ENCODE measurements around the gene CHST4. TPM values are rescaled to one million over a fixed set of nuclear protein-coding genes. Genes with fewer than 3 reads are reported as not detected.

The CHST4 gene
- polyA plus RNA-seq, 1 of the 3 experiments (the other 2 are of a cell fraction), result 0.08 TPM

- no peak overlapping the region for H3K9ac ChIP-seq
- H4K20me1 ChIP-seq (ENCODE audit: insufficient read depth), result no peaks in the 10 kb centered on the region
- peaks cover 11% of the 10 kb centered on the region for H3K79me2 ChIP-seq (ENCODE audit: insufficient read depth)
- H2AFZ ChIP-seq (ENCODE audit: low read depth), result no peak overlapping the region
- H3K4me3 ChIP-seq (ENCODE audit: low read depth in 2 of 2, low read length in 1 of 2), result no peak overlapping the region
- DNase-seq, result peak; percentile 50
- no peak overlapping the region for H3K4me2 ChIP-seq
- WGBS (ENCODE audit: low lambda C conversion rate), result 61% methylated on average over 3 of the region's 3 CpGs
- peaks cover 0 to 8% of the 10 kb centered on the region in 2 experiments; a peak in 2 of 4 replicates for H3K4me1 ChIP-seq (ENCODE audit: control insufficient read depth in 1 of 2, insufficient read depth in 2 of 2, low read depth in 1 of 2, low read length in 1 of 2)
- peaks cover 24 to 36% of the 10 kb centered on the region in 2 experiments for H3K36me3 ChIP-seq (replicated peaks in 1 of 2; ENCODE audit: control insufficient read depth in 1 of 2, insufficient read depth in 2 of 2, low read length in 1 of 2)
- CTCF ChIA-PET, result interaction anchor here (0.7 to 1.3 kb wide), 4 partner anchors 15 to 132 kb away, joined by 4 to 8 read pairs (median 4); no protein-coding TSS in a partner anchor
- no peaks in the 10 kb centered on the region; the same call in 1 of the 2 replicates for H3K9me3 ChIP-seq
- TF ChIP-seq GATA2 (CRISPR knock-in tag; IDR thresholded peaks at IDR 0.05) (no peak), RCOR1 (IDR thresholded peaks at IDR 0.05; ENCODE audit: low read length) (no peak), MEF2A (IDR thresholded peaks at IDR 0.05; ENCODE audit: borderline replicate concordance, low read depth) (no peak), EZH2phosphoT487 (IDR thresholded peaks at IDR 0.05; ENCODE audit: borderline replicate concordance, low read depth) (no peak), NFIC (IDR thresholded peaks at IDR 0.05; ENCODE audit: borderline replicate concordance) (no peak), CHD2 (IDR thresholded peaks at IDR 0.05; ENCODE audit: low read length, partially characterized antibody) (no peak), RAD21 (IDR thresholded peaks at IDR 0.05; ENCODE audit: low read length) (peak; percentile 55), RFX5 (IDR thresholded peaks at IDR 0.05; ENCODE audit: low read length) (no peak), TAF1 (IDR thresholded peaks at IDR 0.05; ENCODE audit: borderline replicate concordance, low read depth, low read length) (no peak), MXI1 (IDR thresholded peaks at IDR 0.05; ENCODE audit: low read depth, low read length) (no peak), SMC3 (IDR thresholded peaks at IDR 0.05; ENCODE audit: low read depth, low read length) (peak; percentile 41; the same call in 1 of the 2 replicates), FOXM1 (IDR thresholded peaks at IDR 0.05; ENCODE audit: low read depth) (no peak), EP300 (IDR thresholded peaks at IDR 0.05; ENCODE audit: borderline replicate concordance in 1 of 2, low read depth in 1 of 2, low read length in 1 of 2) (no peak), YY1 (IDR thresholded peaks at IDR 0.05; ENCODE audit: low read depth) (no peak), TCF12 (IDR thresholded peaks at IDR 0.05) (no peak), GABPA (IDR thresholded peaks at IDR 0.05; ENCODE audit: low read depth) (no peak), ZBTB33 (IDR thresholded peaks at IDR 0.05; ENCODE audit: borderline replicate concordance, low read depth) (no peak), FOSL2 (IDR thresholded peaks at IDR 0.05; ENCODE audit: borderline replicate concordance, low read depth) (no peak), MAX (IDR thresholded peaks at IDR 0.05; ENCODE audit: low read depth) (no peak), USF2 (IDR thresholded peaks at IDR 0.05; ENCODE audit: borderline replicate concordance, low read depth, low read length) (no peak), POLR2AphosphoS5 (IDR thresholded peaks at IDR 0.05; ENCODE audit: low read depth, low read length) (no peak), SIN3A (IDR thresholded peaks at IDR 0.05; ENCODE audit: borderline replicate concordance, low read depth, low read length) (no peak), JUND (IDR thresholded peaks at IDR 0.05) (no peak), CTCF (IDR thresholded peaks at IDR 0.05) (peak; percentile 50)
- H3K27me3 ChIP-seq (ENCODE audit: insufficient read depth), result no peaks in the 10 kb centered on the region
- POLR2A ChIA-PET, result interaction anchor here (0.6 kb wide), 1 partner anchor 17 kb away, joined by 3 read pairs; the partner anchor contains the start of gene ZNF23
- no peak overlapping the region for H3K27ac ChIP-seq (ENCODE audit: low read depth in 2 of 2, low read length in 1 of 2)
- H3K9me2 ChIP-seq, result no peaks in the 10 kb centered on the region
- H3F3A ChIP-seq (replicated peaks; ENCODE audit: insufficient read depth), result peaks cover 26% of the 10 kb centered on the region
Measured at GRCh38 chr16:71479420-71479819, 46.8 kb upstream of the CHST4 start.

Data from SK-N-SH (cell line).